ENCODE data around the gene RBFOX2. TPM values are rescaled to one million over a fixed set of nuclear protein-coding genes. Genes with fewer than 3 reads are reported as not detected.
"Not testable (repeated sequence)": the region's sequence is repeated elsewhere in the genome, so short reads cannot be mapped to it uniquely, and the experiment has no call there.

The RBFOX2 gene, protein sequence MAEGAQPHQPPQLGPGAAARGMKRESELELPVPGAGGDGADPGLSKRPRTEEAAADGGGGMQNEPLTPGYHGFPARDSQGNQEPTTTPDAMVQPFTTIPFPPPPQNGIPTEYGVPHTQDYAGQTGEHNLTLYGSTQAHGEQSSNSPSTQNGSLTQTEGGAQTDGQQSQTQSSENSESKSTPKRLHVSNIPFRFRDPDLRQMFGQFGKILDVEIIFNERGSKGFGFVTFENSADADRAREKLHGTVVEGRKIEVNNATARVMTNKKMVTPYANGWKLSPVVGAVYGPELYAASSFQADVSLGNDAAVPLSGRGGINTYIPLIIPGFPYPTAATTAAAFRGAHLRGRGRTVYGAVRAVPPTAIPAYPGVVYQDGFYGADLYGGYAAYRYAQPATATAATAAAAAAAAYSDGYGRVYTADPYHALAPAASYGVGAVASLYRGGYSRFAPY
- total RNA-seq, result 76.7 TPM
- long read RNA-seq, partial matches to known transcripts, result 10 of 92 reads
- long read RNA-seq, other reads (novel, unspliced or antisense), result 81 of 92 reads

GRCh38 chr22:36028646-36029405, at the start of gene RBFOX2:
RBFOX2 (minus strand) TSS chr22:36028824; CDS start chr22:36028425, 399 bp downstream.
- ATAC-seq (peak; percentile 96), DNase-seq (peak; percentile 99)
- intact Hi-C loops (cut with micrococcal nuclease), result loop anchor here (10.0 kb wide), 1 partner anchor 54 kb away; no protein-coding TSS in a partner anchor

DNA sequence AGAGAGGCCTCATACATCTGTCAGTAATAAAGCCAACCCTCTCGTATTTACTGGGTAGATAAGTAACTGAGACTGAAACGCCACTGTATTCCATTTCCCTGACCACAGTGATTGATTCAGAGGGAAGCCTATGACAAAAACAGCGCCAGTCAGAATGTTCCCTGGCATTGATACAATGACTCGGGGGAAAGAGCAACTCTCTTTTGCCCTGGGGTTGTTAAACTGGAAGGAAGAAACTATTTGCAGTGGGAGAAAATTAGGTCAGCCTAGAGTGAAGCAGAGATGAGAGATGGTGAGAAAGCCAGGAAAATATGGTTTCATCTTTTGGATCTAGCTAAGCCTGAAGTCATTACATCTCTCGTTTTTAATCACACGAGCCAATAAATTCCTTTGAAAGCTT, 48.6 kb upstream of the RBFOX2 start:
- intact Hi-C loops (cut with micrococcal nuclease), result no loop called here
- DNase-seq (no peak), ATAC-seq (peak; percentile 75)

- intact Hi-C loops (cut with micrococcal nuclease), result no loop called here
- no peak for ATAC-seq
- no peak for DNase-seq
These were observed 47.1 kb upstream of the RBFOX2 start for GRCh38 chr22:36075724-36076123.

DNA sequence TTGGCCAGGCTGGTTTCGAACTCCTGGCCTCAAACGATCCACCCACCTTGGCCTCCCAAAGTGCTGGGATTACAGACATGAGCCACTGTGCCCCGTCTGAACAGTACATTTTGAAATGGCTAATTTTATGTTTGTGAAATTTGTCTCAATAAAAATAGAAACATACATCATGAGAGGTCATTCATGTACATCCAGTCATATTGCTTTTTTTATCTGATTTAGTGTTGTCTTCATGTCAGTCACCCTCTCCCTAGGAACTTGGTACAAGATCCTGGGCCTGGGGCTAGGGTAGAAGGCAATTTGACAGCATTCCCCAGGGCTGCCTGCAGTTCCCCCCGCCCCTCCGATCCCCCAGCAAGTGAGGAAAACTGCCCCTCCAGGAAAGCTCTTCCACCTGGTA, 46.6 kb upstream of the RBFOX2 start:
- no peak for ATAC-seq
- intact Hi-C loops (cut with micrococcal nuclease), result no loop called here

GRCh38 chr22:36073476-36073875, 44.9 kb upstream of the RBFOX2 start:
- no peak for ATAC-seq
- intact Hi-C loops (cut with micrococcal nuclease), result no loop called here

More for the DNA sequence above, 46.6 kb upstream of the RBFOX2 start:
- DNase-seq, result no peak

GRCh38 chr22:36070645-36071044, 42.0 kb upstream of the RBFOX2 start:
- intact Hi-C loops (cut with micrococcal nuclease); DNase-seq; ATAC-seq: not testable (repeated sequence)

More at GRCh38 chr22:36073476-36073875, 44.9 kb upstream of the RBFOX2 start:
- no peak for DNase-seq

- intact Hi-C loops (cut with micrococcal nuclease), result loop anchor here (5.0 kb wide), 1 partner anchor 137 kb away; no protein-coding TSS in a partner anchor
- ATAC-seq, result no peak
These were observed 40.7 kb upstream of the RBFOX2 start for GRCh38 chr22:36069368-36069767.

DNA sequence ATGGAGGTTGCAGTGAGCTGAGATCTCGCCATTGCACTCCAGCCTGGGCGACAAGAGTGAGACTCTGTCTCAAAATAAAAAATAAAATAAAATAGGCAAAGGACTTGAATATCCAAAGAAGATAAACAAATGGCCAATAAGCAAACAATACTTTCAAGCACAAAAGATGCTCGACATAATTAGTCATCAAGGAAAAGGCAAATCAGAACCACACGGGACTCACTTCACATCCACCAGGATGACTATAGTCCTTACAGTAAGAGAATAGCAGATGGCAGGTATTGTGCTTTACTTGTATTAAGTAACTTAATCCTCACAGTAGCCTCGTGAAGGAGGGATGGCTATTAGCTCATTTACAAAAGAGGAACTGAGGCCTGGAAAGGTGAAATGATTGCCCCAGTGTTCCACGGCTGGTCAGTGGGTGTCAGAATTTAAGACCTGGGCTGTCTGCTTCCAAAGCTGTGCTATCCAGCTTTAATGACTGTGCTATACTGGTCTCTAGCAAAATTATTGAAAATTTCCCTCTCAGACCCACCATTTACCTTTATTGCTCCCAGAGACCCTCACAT, 40.2 kb upstream of the RBFOX2 start:
- DNase-seq, result no peak
- no peak for ATAC-seq
- intact Hi-C loops (cut with micrococcal nuclease), result loop anchor here (5.0 kb wide), 1 partner anchor 137 kb away; no protein-coding TSS in a partner anchor

More at GRCh38 chr22:36069368-36069767, 40.7 kb upstream of the RBFOX2 start:
- DNase-seq, result no peak

DNA sequence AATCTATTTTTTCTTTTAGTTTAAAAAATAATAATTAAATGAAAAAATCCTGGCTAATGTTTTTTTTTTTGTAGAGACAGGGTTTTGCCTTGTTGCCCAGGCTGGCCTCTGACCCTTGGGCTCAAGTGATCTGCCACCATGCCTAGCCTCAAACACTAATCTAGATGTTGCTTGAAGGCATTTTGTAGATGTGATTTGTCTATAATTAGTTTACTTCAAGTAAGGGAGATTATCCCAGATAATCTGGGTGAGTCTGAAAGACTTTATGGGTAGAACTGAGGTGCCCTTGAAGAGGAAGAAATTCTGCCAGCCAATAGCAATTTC, 38.6 kb upstream of the RBFOX2 start:
- ATAC-seq (no peak), DNase-seq (no peak)
- intact Hi-C loops (cut with micrococcal nuclease), result loop anchor here (5.0 kb wide), 1 partner anchor 135 kb away; no protein-coding TSS in a partner anchor

DNA sequence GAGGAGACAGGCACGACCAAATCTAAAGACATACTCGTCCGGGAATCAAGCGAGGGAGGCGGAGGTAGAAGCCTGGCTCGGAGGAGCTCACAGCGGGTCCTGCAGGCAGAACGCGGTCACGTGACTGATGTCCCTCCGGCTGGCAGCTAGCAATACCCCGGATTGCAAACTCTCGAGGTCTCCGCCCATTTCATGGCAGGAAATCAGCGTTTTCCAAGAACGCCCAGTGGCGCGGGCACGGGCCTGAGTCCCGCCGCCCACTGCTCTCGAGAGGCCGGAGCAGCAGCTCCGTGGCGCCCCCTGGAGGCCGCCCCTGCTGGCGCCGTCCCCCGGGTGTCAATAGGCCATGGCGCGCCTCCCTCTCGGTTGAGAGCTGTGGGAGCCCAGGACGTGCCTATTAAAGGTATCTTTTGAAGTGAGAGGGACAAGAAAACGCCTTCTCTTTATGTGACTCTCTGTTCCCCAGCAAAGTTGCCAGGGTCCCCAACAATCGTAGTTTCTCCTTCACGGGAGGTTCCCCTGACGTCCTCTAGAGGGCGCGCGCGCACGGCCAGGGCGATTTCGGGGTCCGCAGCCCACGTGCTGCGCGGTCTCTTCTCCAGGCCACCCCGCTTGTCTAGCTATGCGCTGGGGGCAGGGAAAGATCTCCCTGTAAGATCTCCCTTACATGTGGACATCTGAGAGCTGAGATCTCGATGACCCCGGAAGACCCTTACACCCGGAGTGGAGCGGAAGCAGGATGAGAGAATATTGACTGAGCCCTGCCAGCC, 37.3 kb upstream of the RBFOX2 start:
- ATAC-seq (peak; percentile 93), DNase-seq (peak; percentile 93)
- intact Hi-C loops (cut with micrococcal nuclease), result loop anchor here (5.0 kb wide), 1 partner anchor 134 kb away; no protein-coding TSS in a partner anchor

GRCh38 chr22:36065462-36065774, 36.8 kb upstream of the RBFOX2 start:
- no peak for DNase-seq
- ATAC-seq, result peak; percentile 70
- intact Hi-C loops (cut with micrococcal nuclease), result loop anchor here (5.0 kb wide), 1 partner anchor 133 kb away; no protein-coding TSS in a partner anchor

GRCh38 chr22:36064358-36064757, 35.7 kb upstream of the RBFOX2 start:
- DNase-seq (no peak), ATAC-seq (no peak)
- intact Hi-C loops (cut with micrococcal nuclease), result no loop called here

DNA sequence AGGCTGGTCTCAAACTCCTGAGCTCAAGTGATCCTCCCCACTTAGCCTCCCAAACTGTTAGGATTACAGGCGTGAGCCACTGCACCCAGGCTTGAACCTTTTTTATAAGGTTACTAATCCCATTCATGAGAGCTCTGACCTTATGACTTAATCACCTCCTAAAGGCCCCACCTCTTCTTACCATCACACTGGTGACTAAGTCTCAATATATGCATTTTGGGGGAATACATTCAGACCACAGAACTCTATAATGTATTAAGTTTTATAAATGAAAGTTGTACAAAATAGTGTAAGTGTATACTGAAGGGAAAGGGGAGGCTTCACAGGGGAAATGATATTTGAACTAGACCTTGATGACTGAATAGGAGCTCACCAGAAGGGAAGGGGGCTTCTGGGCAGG, 28.4 kb upstream of the RBFOX2 start:
- intact Hi-C loops (cut with micrococcal nuclease), result no loop called here
- ATAC-seq, result no peak
- DNase-seq, result no peak

- ATAC-seq (peak; percentile 58), DNase-seq (no peak)
- intact Hi-C loops (cut with micrococcal nuclease), result no loop called here
These were observed 27.0 kb upstream of the RBFOX2 start for GRCh38 chr22:36055376-36056295.

GRCh38 chr22:36054446-36054845, 25.8 kb upstream of the RBFOX2 start:
- DNase-seq; intact Hi-C loops (cut with micrococcal nuclease); ATAC-seq: not testable (repeated sequence)

GRCh38 chr22:36053242-36054147, 24.9 kb upstream of the RBFOX2 start:
- intact Hi-C loops (cut with micrococcal nuclease), result no loop called here
- ATAC-seq, result no peak
- no peak for DNase-seq

GRCh38 chr22:36052505-36052941, 23.9 kb upstream of the RBFOX2 start:
- intact Hi-C loops (cut with micrococcal nuclease), result no loop called here
- ATAC-seq, result no peak

More at GRCh38 chr22:36052505-36052941, 23.9 kb upstream of the RBFOX2 start:
- no peak for DNase-seq
